Suprapubic skin (tissue), 4 donors: ENCODE measurements around the gene RIMKLA. TPM values are rescaled to one million over a fixed set of nuclear protein-coding genes. Genes with fewer than 3 reads are reported as not detected.

Source experiments
- DNase-seq, 2 donors: peaks; one replicate each; pipeline ENCODE4 v3.0.0-alpha.2; 2019; ENCODE audit warnings: low spot score in 2 of 2
- H3K27ac ChIP-seq: fragments of 200-600 bp; sonication (generic); one replicate; pipeline ENCODE4 v1.5.1; 2019
- H3K27me3 ChIP-seq: fragments of 200-600 bp; sonication (generic); one replicate; pipeline ENCODE4 v1.5.1; 2019
- H3K36me3 ChIP-seq: fragments of 200-600 bp; sonication (generic); one replicate; pipeline ENCODE4 v1.5.1; 2019
- H3K4me1 ChIP-seq: fragments of 200-600 bp; sonication (generic); one replicate; pipeline ENCODE4 v1.5.1; 2019
- H3K4me3 ChIP-seq: fragments of 200-600 bp; sonication (generic); one replicate; pipeline ENCODE4 v1.5.1; 2019; ENCODE audit warnings: mild to moderate bottlenecking
- H3K9me3 ChIP-seq: fragments of 200-600 bp; sonication (generic); one replicate; pipeline ENCODE4 v1.5.1; 2019
- EP300 ChIP-seq: sonication (generic); formaldehyde crosslinking; IDR thresholded peaks from one replicate; pipeline ENCODE4 v1.6.1; 2017; ENCODE audit warnings: antibody characterized with exemption
- POLR2A ChIP-seq, 2 donors: fragments of 450-650 bp; IDR thresholded peaks; one replicate each; pipeline ENCODE4 v1.6.1; 2017; ENCODE audit warnings: antibody characterized with exemption in 2 of 2, mild to moderate bottlenecking in 2 of 2, moderate library complexity in 2 of 2
- POLR2AphosphoS5 ChIP-seq, 3 donors: sonication (generic); formaldehyde crosslinking; IDR thresholded peaks; one replicate each; pipeline ENCODE4 v1.6.1; 2017; ENCODE audit warnings: antibody characterized with exemption in 3 of 3
- WGBS: methylation state at CpG from one replicate; pipeline ENCODE4 v1.1.5; 2018; 5-methylcytosine and 5-hydroxymethylcytosine counted together
- total RNA-seq, 4 donors: library from RNA; depleted of rRNA; stranded (reverse); fragments of >200 nt; gene quantifications; one replicate each; pipeline ENCODE4 v1.1.0, GENCODE V29; 2016
- TF ChIP-seq, protein P1 (sequence below), 2 donors: fragments of 200-600 bp in 1 of 2; fragments of 450-650 bp in 1 of 2; sonication (generic) in 1 of 2; IDR thresholded peaks; one replicate each; pipeline ENCODE4 v1.5.1; 2016 to 2019; ENCODE audit warnings: antibody characterized with exemption in 2 of 2, mild to moderate bottlenecking in 1 of 2, moderate library complexity in 1 of 2

Gene RIMKLA
- total RNA-seq, 4 donors from 2014 or later, result 0.11 to 0.93 (median 0.54) TPM

DNA sequence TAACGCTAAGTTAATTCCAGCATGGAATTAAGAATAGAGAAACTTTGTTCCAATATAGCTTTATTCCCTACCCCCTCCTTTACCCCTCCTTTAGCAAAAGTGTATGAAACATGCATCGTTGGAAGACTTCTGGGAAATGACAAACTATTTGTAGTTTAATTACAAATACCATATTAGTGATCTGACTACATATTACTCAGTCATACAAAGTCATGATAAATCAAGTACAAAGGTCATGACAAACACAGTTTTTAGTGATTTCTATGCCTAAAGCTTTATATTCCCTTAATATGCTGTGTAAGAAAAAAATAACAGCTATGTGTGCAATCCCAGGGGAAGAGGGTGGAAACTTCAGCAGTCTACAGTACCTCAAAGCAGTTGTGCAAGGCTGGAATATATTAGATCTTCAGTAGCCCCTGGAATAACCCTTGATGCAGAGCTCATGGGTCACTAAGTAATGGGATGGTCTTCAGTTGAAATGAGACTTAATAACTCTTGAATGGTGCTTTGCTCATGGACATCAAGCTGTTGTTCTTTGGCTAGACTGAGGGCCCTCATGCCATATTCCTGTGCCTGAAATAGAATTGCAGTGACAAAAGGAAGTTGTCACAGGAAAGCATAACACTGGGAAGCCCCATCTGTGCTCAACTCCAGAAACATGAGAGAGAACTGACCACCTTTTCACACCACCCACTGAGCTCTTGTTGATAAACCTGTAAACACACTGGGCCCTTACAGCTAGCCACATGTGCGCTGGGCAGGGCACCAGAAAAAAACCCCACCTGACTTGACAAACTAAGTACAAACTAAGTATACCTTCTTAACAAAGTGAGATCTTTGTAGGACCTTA lies 49.9 kb downstream of the RIMKLA start:
- TF ChIP-seq EP300 (no peak), POLR2A (IDR thresholded peaks at IDR 0.05) (no peak), POLR2AphosphoS5 (IDR thresholded peaks at IDR 0.05) (no peak)
- TF ChIP-seq, protein P1, sequence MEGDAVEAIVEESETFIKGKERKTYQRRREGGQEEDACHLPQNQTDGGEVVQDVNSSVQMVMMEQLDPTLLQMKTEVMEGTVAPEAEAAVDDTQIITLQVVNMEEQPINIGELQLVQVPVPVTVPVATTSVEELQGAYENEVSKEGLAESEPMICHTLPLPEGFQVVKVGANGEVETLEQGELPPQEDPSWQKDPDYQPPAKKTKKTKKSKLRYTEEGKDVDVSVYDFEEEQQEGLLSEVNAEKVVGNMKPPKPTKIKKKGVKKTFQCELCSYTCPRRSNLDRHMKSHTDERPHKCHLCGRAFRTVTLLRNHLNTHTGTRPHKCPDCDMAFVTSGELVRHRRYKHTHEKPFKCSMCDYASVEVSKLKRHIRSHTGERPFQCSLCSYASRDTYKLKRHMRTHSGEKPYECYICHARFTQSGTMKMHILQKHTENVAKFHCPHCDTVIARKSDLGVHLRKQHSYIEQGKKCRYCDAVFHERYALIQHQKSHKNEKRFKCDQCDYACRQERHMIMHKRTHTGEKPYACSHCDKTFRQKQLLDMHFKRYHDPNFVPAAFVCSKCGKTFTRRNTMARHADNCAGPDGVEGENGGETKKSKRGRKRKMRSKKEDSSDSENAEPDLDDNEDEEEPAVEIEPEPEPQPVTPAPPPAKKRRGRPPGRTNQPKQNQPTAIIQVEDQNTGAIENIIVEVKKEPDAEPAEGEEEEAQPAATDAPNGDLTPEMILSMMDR (IDR thresholded peaks at IDR 0.05), result no peak
- H3K27me3 ChIP-seq, result no peaks in the 10 kb centered on the region
- no peaks in the 10 kb centered on the region for H3K36me3 ChIP-seq
- no peak for DNase-seq
- H3K4me3 ChIP-seq, result no peak overlapping the region
- no peaks in the 10 kb centered on the region for H3K4me1 ChIP-seq
- no peak overlapping the region for H3K27ac ChIP-seq
- no peaks in the 10 kb centered on the region for H3K9me3 ChIP-seq
- 76% methylated on average over 3 of the region's 3 CpGs for WGBS

DNA sequence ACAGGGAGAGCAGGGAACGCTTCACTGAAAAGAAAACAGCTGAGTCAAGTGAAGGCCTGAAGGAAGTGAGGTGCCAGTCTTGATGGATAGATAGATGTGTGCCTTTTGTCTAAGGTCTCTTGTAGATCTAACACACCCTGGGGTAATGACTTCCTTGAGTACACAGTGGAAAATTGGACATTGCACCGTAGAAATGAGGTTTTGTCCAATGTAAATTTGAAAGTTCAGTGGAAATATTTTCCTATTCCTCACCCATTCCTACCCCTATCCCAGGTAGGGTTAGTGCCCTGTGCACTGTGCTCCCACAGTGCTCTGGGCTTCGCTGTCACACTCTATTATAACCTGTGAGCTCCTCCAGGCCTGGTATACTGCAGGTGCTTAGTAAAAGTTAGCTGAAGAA lies 50.9 kb downstream of the RIMKLA start:
- TF ChIP-seq POLR2A (IDR thresholded peaks at IDR 0.05), result no peak
- TF ChIP-seq, protein P1 (IDR thresholded peaks at IDR 0.05), result no peak
- TF ChIP-seq EP300, result no peak
- no peak for TF ChIP-seq POLR2AphosphoS5 (IDR thresholded peaks at IDR 0.05)
- 90% methylated on average over 3 of the region's 3 CpGs for WGBS
- no peaks in the 10 kb centered on the region for H3K36me3 ChIP-seq
- no peak for DNase-seq
- no peaks in the 10 kb centered on the region for H3K4me1 ChIP-seq
- H3K27ac ChIP-seq, result no peak overlapping the region
- no peaks in the 10 kb centered on the region for H3K9me3 ChIP-seq
- H3K4me3 ChIP-seq, result no peak overlapping the region
- no peaks in the 10 kb centered on the region for H3K27me3 ChIP-seq

DNA sequence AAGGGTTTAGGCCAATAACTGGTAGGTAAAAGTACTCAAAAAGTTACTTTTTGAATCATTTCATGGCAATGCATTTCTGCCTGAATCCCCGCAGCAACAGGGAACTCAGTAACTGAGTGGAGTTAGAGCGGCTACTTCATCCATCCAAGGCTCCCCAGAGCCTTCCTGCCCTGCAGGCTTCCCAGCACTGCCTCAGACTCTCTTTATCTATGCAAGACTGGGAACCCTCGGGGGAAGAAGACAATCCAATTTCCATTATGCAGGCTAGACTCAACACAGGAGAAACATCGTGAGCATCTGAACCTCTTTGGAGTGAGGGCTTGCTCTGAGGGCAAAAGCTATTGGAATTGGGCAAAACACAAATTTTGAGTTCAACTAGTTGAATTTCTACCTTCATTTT lies 52.1 kb downstream of the RIMKLA start:
- Histone ChIP-seq H3K27me3 (no peaks in the 10 kb centered on the region), H3K4me1 (no peaks in the 10 kb centered on the region), H3K36me3 (no peaks in the 10 kb centered on the region), H3K4me3 (no peak overlapping the region), H3K9me3 (no peaks in the 10 kb centered on the region), H3K27ac (no peak overlapping the region)
- 89% methylated on average over 4 of the region's 4 CpGs for WGBS
- DNase-seq, result no peak
- TF ChIP-seq, protein P1 (IDR thresholded peaks at IDR 0.05), result no peak
- TF ChIP-seq POLR2AphosphoS5 (IDR thresholded peaks at IDR 0.05) (no peak), POLR2A (IDR thresholded peaks at IDR 0.05) (no peak), EP300 (no peak)

DNA sequence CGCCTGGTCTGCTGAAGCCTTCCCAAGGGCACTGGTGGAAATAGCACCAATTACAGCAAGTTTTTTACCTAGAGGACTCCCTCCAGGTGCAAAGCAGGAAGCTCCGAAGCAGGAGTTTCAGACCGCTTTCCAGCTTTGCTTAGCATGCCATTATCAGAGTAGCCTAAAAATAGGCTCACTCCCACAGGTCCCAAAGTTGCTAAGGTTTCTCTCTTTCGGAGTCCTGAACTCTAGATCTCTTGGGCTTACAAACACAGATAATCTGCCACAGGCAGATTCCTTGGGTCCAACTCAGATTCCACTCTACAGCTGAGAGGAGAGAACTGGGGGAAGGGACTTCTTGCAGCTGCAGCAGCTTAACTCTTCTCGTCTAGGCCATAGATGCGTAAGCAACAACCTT lies 52.8 kb downstream of the RIMKLA start:
- H3K4me3 ChIP-seq, result no peak overlapping the region
- 85% methylated on average over 6 of the region's 6 CpGs for WGBS
- H3K4me1 ChIP-seq, result no peaks in the 10 kb centered on the region
- no peak overlapping the region for H3K27ac ChIP-seq
- no peaks in the 10 kb centered on the region for H3K36me3 ChIP-seq
- H3K27me3 ChIP-seq, result no peaks in the 10 kb centered on the region
- H3K9me3 ChIP-seq, result no peaks in the 10 kb centered on the region
- TF ChIP-seq, protein P1 (IDR thresholded peaks at IDR 0.05), result no peak
- no peak for TF ChIP-seq EP300
- TF ChIP-seq POLR2A (IDR thresholded peaks at IDR 0.05), result no peak
- TF ChIP-seq POLR2AphosphoS5 (IDR thresholded peaks at IDR 0.05), result no peak
- no peak for DNase-seq

DNA sequence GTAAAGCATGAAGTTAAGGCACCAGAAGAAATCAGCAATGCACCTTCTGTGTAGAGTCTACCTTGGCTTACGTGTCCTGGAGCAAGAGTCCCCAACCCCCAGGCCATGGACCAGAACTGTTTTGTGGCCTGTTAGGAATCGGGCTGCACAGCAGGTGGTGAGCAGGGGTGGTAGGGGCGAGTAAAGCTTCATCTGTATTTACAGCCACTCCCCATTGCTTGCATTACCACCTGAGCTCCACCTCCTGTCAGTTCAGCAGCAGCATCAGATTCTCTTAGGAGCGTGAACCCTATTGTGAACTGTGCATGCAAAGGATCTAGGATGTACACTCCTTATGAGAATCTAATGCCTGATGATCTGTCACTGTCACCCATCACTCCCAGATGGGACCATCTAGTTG lies 53.7 kb downstream of the RIMKLA start:
- WGBS, result 97% methylated on average over 2 of the region's 4 CpGs
- Histone ChIP-seq H3K4me3 (no peak overlapping the region), H3K27me3 (no peaks in the 10 kb centered on the region), H3K4me1 (no peaks in the 10 kb centered on the region), H3K9me3 (no peaks in the 10 kb centered on the region), H3K36me3 (no peaks in the 10 kb centered on the region), H3K27ac (no peak overlapping the region)
- DNase-seq, result no peak
- TF ChIP-seq, protein P1 (IDR thresholded peaks at IDR 0.05), result no peak
- TF ChIP-seq POLR2A (IDR thresholded peaks at IDR 0.05), result no peak
- no peak for TF ChIP-seq EP300
- TF ChIP-seq POLR2AphosphoS5 (IDR thresholded peaks at IDR 0.05), result no peak
